GM12878 (cell line): ENCODE results near the gene KRTAP5-2. TPM values are rescaled to one million over a fixed set of nuclear protein-coding genes. Genes with fewer than 3 reads are reported as not detected.

ENCODE experiments used
- ATAC-seq: fragments of 200-7000 bp; cut with Tn5 transposase; 3 replicates; pipeline ENCODE4 v1.9.1; 2020; ENCODE audit warnings: mild to moderate bottlenecking, moderate library complexity
- BruUV-seq: library from RNA; stranded (reverse); fragments of 400-500 nt; replicated peaks from 2 replicates; lab custom pipeline; 2021; lab: Mats Ljungman, UMichigan
- CTCF ChIA-PET: fragments of 300-600 bp; sonication (Branson Sonifier 250); formaldehyde crosslinking; extraction: SDS; loops from one replicate; lab custom pipeline; 2021; ENCODE audit warnings: inconsistent platforms; lab: Yijun Ruan, JAX
- POLR2A ChIA-PET: fragments of 350-600 bp; formaldehyde crosslinking; extraction: SDS; loops from one replicate; lab custom pipeline; 2021; ENCODE audit warnings: inconsistent platforms; lab: Charles Lee
- RAD21 ChIA-PET: fragments of 300-600 bp; sonication (Branson Sonifier 250); formaldehyde crosslinking; loops from one replicate; lab custom pipeline; 2023; ENCODE audit warnings: antibody characterized with exemption; ENCODE audit not compliant: unreplicated experiment; lab: Charles Lee
- SMC1A ChIA-PET: fragments of 300-600 bp; sonication (Branson Sonifier 250); formaldehyde crosslinking; loops from one replicate; lab custom pipeline; 2023; ENCODE audit not compliant: unreplicated experiment, uncharacterized antibody; lab: Charles Lee
- DNase-seq: peaks from one replicate; pipeline ENCODE4 v3.0.0-alpha.2; 2011; ENCODE audit warnings: low read depth, low spot score
- FAIRE-seq: peaks from 3 replicates; lab custom pipeline; 2011; peaks lifted over from hg19 to GRCh38; lab: Jason Lieb, UNC
- H2AFZ ChIP-seq: 2 replicates; pipeline ENCODE4 v1.6.0; 2011; ENCODE audit warnings: low read depth, low read length, control low read depth; ENCODE audit not compliant: control insufficient read depth
- H3K27ac ChIP-seq: 2 replicates; pipeline ENCODE4 v1.5.1; 2011; ENCODE audit warnings: control low read depth; ENCODE audit not compliant: control insufficient read depth, insufficient read depth
- H3K27me3 ChIP-seq, 2 experiments: replicated peaks in 1 of 2; 2 replicates each; pipeline versions ENCODE4 v1.6.0 to v1.6.1; 2011; ENCODE audit warnings: low read length in 1 of 2; ENCODE audit not compliant: control insufficient read depth in 2 of 2, insufficient read depth in 2 of 2
- H3K36me3 ChIP-seq, 2 experiments: 2 replicates each; pipeline ENCODE4 v1.5.1; 2011; ENCODE audit warnings: low read length in 1 of 2; ENCODE audit not compliant: control insufficient read depth in 2 of 2, insufficient read depth in 2 of 2
- H3K4me1 ChIP-seq: 2 replicates; pipeline ENCODE4 v1.6.1; 2011; ENCODE audit warnings: mild to moderate bottlenecking, low read length, moderate library complexity, mixed read lengths; ENCODE audit not compliant: control insufficient read depth, insufficient read depth
- H3K4me2 ChIP-seq: 2 replicates; pipeline ENCODE4 v1.6.0; 2011; ENCODE audit warnings: control low read depth; ENCODE audit not compliant: control insufficient read depth, insufficient read depth
- H3K4me3 ChIP-seq: fragments of 200-600 bp; sonication (generic); 2 replicates; pipeline ENCODE4 v1.5.1; 2016
- H3K79me2 ChIP-seq: 2 replicates; pipeline ENCODE4 v1.6.0; 2011; ENCODE audit warnings: low read length; ENCODE audit not compliant: control insufficient read depth, insufficient read depth
- H3K9ac ChIP-seq: 2 replicates; pipeline ENCODE4 v1.8.0; 2011; ENCODE audit warnings: low read length, control low read depth, mixed read lengths; ENCODE audit not compliant: control insufficient read depth, insufficient read depth
- H3K9me3 ChIP-seq: replicated peaks from 3 replicates; pipeline ENCODE4 v1.5.1; 2011; ENCODE audit warnings: mild to moderate bottlenecking, low read length; ENCODE audit not compliant: control insufficient read depth, insufficient read depth
- H4K20me1 ChIP-seq: 2 replicates; pipeline ENCODE4 v1.6.0; 2011; ENCODE audit not compliant: control insufficient read depth, insufficient read depth
- EED ChIP-seq: sonication (generic); IDR thresholded peaks from 2 replicates; pipeline ENCODE4 v1.6.1; 2016; ENCODE audit warnings: antibody characterized with exemption, low read depth
- EP300 ChIP-seq, 2 experiments: fragments of 150-350 bp in 1 of 2; IDR thresholded peaks; 2 replicates each; pipeline ENCODE4 v1.6.1; 2011 to 2012; ENCODE audit warnings: low read depth in 2 of 2, low read length in 2 of 2, borderline replicate concordance in 1 of 2, improper control_type of control experiment in 1 of 2, inconsistent platforms in 1 of 2; ENCODE audit not compliant: control insufficient read depth in 1 of 2
- FOS ChIP-seq: IDR thresholded peaks from 3 replicates; pipeline ENCODE4 v1.6.1; 2011; ENCODE audit warnings: borderline replicate concordance; ENCODE audit not compliant: insufficient read length; ENCODE audit errors: extremely low read depth
- RBBP5 ChIP-seq: fragments of 200-600 bp; sonication (generic); conservative IDR thresholded peaks from 2 replicates; pipeline ENCODE4 v1.6.1; 2016
- SPI1 ChIP-seq: IDR thresholded peaks from 2 replicates; pipeline ENCODE4 v1.6.1; 2011; ENCODE audit warnings: low read depth, mild to moderate bottlenecking, low read length, moderate library complexity, borderline replicate concordance; ENCODE audit not compliant: insufficient read depth
- YBX1 ChIP-seq: fragments of 450-650 bp; IDR thresholded peaks from 2 replicates; pipeline ENCODE4 v1.6.1; 2016; ENCODE audit warnings: antibody characterized with exemption
- WGBS: methylation state at CpG from one replicate; pipeline ENCODE4 v1.1.6; 2016; ENCODE audit warnings: low lambda C conversion rate; ENCODE audit not compliant: insufficient replicate concordance, insufficient coverage; ENCODE audit errors: missing lambda C conversion rate; 5-methylcytosine and 5-hydroxymethylcytosine counted together
- in situ Hi-C: fragments of 300-500 bp; cut with MboI; formaldehyde crosslinking; loops from 9 replicates; pipeline ENCODE4 v1.14.3; 2018; ENCODE audit warnings: mixed read lengths
- intact Hi-C: fragments of 100-400 bp; cut with micrococcal nuclease; formaldehyde crosslinking; loops from one replicate; pipeline ENCODE4 v1.14.2; 2022; ENCODE audit not compliant: unreplicated experiment
- polyA plus RNA-seq, 11 experiments: library from polyadenylated mRNA; depleted of rRNA in 4 of 11; unstranded in 6 of 11; stranded (reverse) in 5 of 11; fragments of >200 nt; fragmentation: Nextera tagmentation in 4 of 11; fragmentation: Illumina TruSeq in 1 of 11; extraction: Ambion mirVana in 4 of 11; extraction: Trizol in 1 of 11; gene quantifications; 1 replicate in 1 of 11; 2 replicates in 10 of 11; pipeline versions ENCODE4 v1.2.1 to v1.2.3, GENCODE V29; 2011 to 2016; ENCODE audit warnings: inconsistent platforms in 2 of 11, missing spikeins in 2 of 11, low read depth in 1 of 11
- total RNA-seq, 4 experiments: library from RNA; depleted of rRNA in 3 of 4; stranded (reverse); fragments of >200 nt in 3 of 4; fragmentation: Illumina TruSeq in 1 of 4; extraction: Trizol in 1 of 4; gene quantifications; 2 replicates each; pipeline versions ENCODE4 v1.2.1 to v1.2.3, GENCODE V29; 2013 to 2021
- TF ChIP-seq, protein P1 (sequence below): IDR thresholded peaks from 2 replicates; pipeline ENCODE4 v1.6.1; 2011; ENCODE audit warnings: low read depth, mild to moderate bottlenecking, low read length, moderate library complexity, borderline replicate concordance; ENCODE audit errors: extremely low read depth
- TF ChIP-seq, protein P2 (sequence below): fragments of 450-650 bp; formaldehyde crosslinking; IDR thresholded peaks from 2 replicates; pipeline ENCODE4 v1.4.0; 2020; ENCODE audit warnings: mild to moderate bottlenecking, moderate library complexity

Gene KRTAP5-2
- total and polyA plus RNA-seq, 10 of the 15 experiments (the other 5 are each of a cell fraction or from before 2014, with no cell fraction given) = not detected

DNA sequence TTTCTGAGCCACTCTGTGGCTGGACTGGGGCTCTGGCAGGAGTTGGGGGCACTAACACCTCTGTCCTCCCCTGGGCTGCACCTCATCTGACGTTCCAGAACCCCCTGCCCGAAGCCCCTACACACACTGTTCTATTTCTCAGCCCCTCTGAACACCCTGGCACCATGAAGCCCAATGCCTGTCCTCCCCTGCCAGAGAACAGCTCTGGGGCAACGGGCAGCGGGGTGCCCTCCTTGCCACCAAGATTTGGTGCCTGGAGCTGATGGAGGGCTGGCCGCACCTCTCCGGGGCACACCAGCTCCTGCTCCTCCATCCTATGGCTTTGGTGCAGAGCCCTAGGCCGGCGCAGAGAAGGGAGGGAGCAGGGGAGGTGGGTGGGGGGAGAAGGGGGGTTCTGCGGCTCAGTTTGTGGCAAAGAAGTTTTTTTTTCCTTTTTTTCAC, 42.4 kb downstream of the KRTAP5-2 start:
- Histone ChIP-seq H2AFZ (no peak overlapping the region), H4K20me1 (no peaks in the 10 kb centered on the region), H3K36me3 (no peaks in the 10 kb centered on the region), H3K4me1 (no peaks in the 10 kb centered on the region), H3K27me3 (no peaks in the 10 kb centered on the region), H3K27ac (no peak overlapping the region), H3K9me3 (no peaks in the 10 kb centered on the region), H3K9ac (no peak overlapping the region), H3K4me3 (no peak overlapping the region)
- intact Hi-C loops = no loop called here
- WGBS = 29% methylated on average over 8 of the region's 9 CpGs
- SMC1A ChIA-PET = no interaction called here
- no peak for DNase-seq
- TF ChIP-seq YBX1 (no peak), EP300 (IDR thresholded peaks at IDR 0.05; ENCODE audit: borderline replicate concordance in 1 of 2, control insufficient read depth in 1 of 2, low read depth in 2 of 2, low read length in 2 of 2) (no peak), EED (no peak), FOS (no peak), RBBP5 (no peak), SPI1 (no peak)
- TF ChIP-seq, protein P1, sequence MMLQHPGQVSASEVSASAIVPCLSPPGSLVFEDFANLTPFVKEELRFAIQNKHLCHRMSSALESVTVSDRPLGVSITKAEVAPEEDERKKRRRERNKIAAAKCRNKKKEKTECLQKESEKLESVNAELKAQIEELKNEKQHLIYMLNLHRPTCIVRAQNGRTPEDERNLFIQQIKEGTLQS = no peak
- TF ChIP-seq, protein P2, sequence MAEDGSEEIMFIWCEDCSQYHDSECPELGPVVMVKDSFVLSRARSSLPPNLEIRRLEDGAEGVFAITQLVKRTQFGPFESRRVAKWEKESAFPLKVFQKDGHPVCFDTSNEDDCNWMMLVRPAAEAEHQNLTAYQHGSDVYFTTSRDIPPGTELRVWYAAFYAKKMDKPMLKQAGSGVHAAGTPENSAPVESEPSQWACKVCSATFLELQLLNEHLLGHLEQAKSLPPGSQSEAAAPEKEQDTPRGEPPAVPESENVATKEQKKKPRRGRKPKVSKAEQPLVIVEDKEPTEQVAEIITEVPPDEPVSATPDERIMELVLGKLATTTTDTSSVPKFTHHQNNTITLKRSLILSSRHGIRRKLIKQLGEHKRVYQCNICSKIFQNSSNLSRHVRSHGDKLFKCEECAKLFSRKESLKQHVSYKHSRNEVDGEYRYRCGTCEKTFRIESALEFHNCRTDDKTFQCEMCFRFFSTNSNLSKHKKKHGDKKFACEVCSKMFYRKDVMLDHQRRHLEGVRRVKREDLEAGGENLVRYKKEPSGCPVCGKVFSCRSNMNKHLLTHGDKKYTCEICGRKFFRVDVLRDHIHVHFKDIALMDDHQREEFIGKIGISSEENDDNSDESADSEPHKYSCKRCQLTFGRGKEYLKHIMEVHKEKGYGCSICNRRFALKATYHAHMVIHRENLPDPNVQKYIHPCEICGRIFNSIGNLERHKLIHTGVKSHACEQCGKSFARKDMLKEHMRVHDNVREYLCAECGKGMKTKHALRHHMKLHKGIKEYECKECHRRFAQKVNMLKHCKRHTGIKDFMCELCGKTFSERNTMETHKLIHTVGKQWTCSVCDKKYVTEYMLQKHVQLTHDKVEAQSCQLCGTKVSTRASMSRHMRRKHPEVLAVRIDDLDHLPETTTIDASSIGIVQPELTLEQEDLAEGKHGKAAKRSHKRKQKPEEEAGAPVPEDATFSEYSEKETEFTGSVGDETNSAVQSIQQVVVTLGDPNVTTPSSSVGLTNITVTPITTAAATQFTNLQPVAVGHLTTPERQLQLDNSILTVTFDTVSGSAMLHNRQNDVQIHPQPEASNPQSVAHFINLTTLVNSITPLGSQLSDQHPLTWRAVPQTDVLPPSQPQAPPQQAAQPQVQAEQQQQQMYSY = no peak
- TF ChIP-seq, all 136 proteins: peak for 0
- RAD21 ChIA-PET = interaction anchor here (0.6 kb wide), 1 partner anchor 199 kb away, joined by 3 read pairs; no protein-coding TSS in a partner anchor
- POLR2A ChIA-PET = no interaction called here
- no peak for ATAC-seq
- no peak for FAIRE-seq
- Histone ChIP-seq H3K79me2 (no peaks in the 10 kb centered on the region), H3K4me2 (no peak overlapping the region)
- in situ Hi-C loops = no loop called here
- CTCF ChIA-PET = interaction anchor here (0.8 kb wide), 1 partner anchor 9 kb away, joined by 3 read pairs; no protein-coding TSS in a partner anchor
- BruUV-seq = no TSS peak
